PC-9 (cell line): ENCODE measurements around the gene SERPINA10. TPM values are rescaled to one million over a fixed set of nuclear protein-coding genes. Genes with fewer than 3 reads are reported as not detected.
A peak's percentile ranks its signal among the peaks of the same experiment; 100 is the strongest.

Experiments
- BruUV-seq: library from RNA; stranded (reverse); fragments of 400-500 nt; replicated peaks from 2 replicates; lab custom pipeline; 2021; lab: Mats Ljungman, UMichigan
- CTCF ChIA-PET: fragments of 300-600 bp; sonication (Branson Sonifier 250); formaldehyde crosslinking; loops from one replicate; lab custom pipeline; 2022; ENCODE audit warnings: antibody characterized with exemption; lab: Charles Lee
- POLR2A ChIA-PET: fragments of 300-600 bp; sonication (Branson Sonifier 250); formaldehyde crosslinking; loops from one replicate; lab custom pipeline; 2022; ENCODE audit warnings: antibody characterized with exemption; ENCODE audit not compliant: unreplicated experiment; lab: Charles Lee
- DNase-seq, 2 experiments: peaks; one replicate each; pipeline versions ENCODE4 v3.0.0 to v3.0.0-alpha.2; 2015 to 2022; ENCODE audit warnings: mixed read lengths in 1 of 2
- H2AFZ ChIP-seq: fragments of 200-600 bp; sonication (generic); 2 replicates; pipeline ENCODE4 v1.8.1; 2017; ENCODE audit warnings: antibody characterized with exemption
- H3F3A ChIP-seq: fragments of 200-600 bp; sonication (generic); 2 replicates; pipeline ENCODE4 v1.8.1; 2017; ENCODE audit warnings: antibody characterized with exemption, mild to moderate bottlenecking, low read depth; ENCODE audit not compliant: insufficient read depth
- H3K27ac ChIP-seq: fragments of 200-600 bp; sonication (generic); 2 replicates; pipeline ENCODE4 v1.6.1; 2016; ENCODE audit warnings: mixed run types
- H3K27me3 ChIP-seq: fragments of 200-600 bp; sonication (generic); 2 replicates; pipeline ENCODE4 v1.6.1; 2016; ENCODE audit warnings: low read depth, mixed run types; ENCODE audit not compliant: insufficient read depth
- H3K36me3 ChIP-seq: fragments of 200-600 bp; sonication (generic); 2 replicates; pipeline ENCODE4 v1.6.1; 2016; ENCODE audit warnings: low read depth, mixed run types
- H3K4me1 ChIP-seq: fragments of 200-600 bp; sonication (generic); replicated peaks from 2 replicates; pipeline ENCODE4 v1.6.1; 2016; ENCODE audit warnings: mixed run types; ENCODE audit not compliant: insufficient read depth
- H3K4me2 ChIP-seq: fragments of 200-600 bp; sonication (generic); 2 replicates; pipeline ENCODE4 v1.6.1; 2017; ENCODE audit warnings: mixed run types
- H3K4me3 ChIP-seq: fragments of 200-600 bp; sonication (generic); 2 replicates; pipeline ENCODE4 v1.6.1; 2016; ENCODE audit warnings: mixed run types
- H3K79me2 ChIP-seq: fragments of 200-600 bp; sonication (generic); 2 replicates; pipeline ENCODE4 v1.6.1; 2017; ENCODE audit warnings: low read depth, mixed run types
- H3K9me2 ChIP-seq: fragments of 200-600 bp; sonication (generic); 2 replicates; pipeline ENCODE4 v1.8.1; 2017; ENCODE audit warnings: mild to moderate bottlenecking; ENCODE audit not compliant: insufficient read depth
- H3K9me3 ChIP-seq: fragments of 200-600 bp; sonication (generic); 2 replicates; pipeline ENCODE4 v1.8.1; 2016; ENCODE audit warnings: low read depth; ENCODE audit not compliant: insufficient read depth
- H4K20me1 ChIP-seq: fragments of 200-600 bp; sonication (generic); 2 replicates; pipeline ENCODE4 v1.8.1; 2017; ENCODE audit not compliant: insufficient read depth
- EZH2 ChIP-seq: fragments of 200-600 bp; sonication (generic); IDR thresholded peaks from 2 replicates; pipeline ENCODE4 v1.8.0; 2017; ENCODE audit warnings: antibody characterized with exemption, low read depth
- intact Hi-C: fragments of 100-400 bp; cut with micrococcal nuclease; formaldehyde crosslinking; loops from one replicate; pipeline ENCODE4 v1.10.0; 2022; ENCODE audit not compliant: unreplicated experiment
- total RNA-seq: library from RNA; stranded (reverse); gene quantifications from 2 replicates; pipeline ENCODE4 v1.2.3, GENCODE V29; 2021
- TF ChIP-seq, protein P1 (sequence below): fragments of 200-600 bp; sonication (generic); conservative IDR thresholded peaks from 2 replicates; pipeline ENCODE4 v1.6.1; 2017; ENCODE audit warnings: mixed run types, antibody characterized with exemption, mild to moderate bottlenecking, moderate library complexity

Gene SERPINA10
- total RNA-seq, 1 experiment from 2014 or later: not detected

DNA sequence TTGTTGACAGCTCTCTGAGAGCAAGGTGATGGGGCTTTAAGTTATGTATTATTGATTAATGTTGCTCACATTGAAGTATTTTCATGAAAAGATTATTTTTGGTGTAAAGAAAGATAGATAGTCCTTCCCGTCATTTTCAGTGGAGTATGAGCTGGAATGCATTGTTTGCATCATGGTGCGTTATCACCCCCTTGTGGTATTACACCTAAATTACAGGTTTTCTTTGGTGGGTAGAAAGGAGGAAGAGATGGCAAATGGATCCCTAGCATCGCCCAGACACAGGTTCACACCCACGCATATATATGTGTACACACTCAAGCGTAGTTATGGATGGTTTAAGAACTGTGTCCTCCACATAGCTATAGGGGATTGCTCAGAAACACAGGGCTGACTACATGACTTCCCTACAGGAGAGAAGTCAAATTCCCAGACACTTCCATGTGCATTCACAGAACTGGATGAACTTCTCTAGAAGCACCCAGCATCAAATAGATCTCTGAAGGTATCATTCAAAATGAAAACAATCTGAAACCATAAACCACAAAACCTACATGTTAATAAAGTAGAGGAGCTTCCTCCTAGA, 14.4 kb upstream of the SERPINA10 start:
- H3K4me3 ChIP-seq: no peak overlapping the region
- H2AFZ ChIP-seq: no peak overlapping the region
- TF ChIP-seq, protein P1, sequence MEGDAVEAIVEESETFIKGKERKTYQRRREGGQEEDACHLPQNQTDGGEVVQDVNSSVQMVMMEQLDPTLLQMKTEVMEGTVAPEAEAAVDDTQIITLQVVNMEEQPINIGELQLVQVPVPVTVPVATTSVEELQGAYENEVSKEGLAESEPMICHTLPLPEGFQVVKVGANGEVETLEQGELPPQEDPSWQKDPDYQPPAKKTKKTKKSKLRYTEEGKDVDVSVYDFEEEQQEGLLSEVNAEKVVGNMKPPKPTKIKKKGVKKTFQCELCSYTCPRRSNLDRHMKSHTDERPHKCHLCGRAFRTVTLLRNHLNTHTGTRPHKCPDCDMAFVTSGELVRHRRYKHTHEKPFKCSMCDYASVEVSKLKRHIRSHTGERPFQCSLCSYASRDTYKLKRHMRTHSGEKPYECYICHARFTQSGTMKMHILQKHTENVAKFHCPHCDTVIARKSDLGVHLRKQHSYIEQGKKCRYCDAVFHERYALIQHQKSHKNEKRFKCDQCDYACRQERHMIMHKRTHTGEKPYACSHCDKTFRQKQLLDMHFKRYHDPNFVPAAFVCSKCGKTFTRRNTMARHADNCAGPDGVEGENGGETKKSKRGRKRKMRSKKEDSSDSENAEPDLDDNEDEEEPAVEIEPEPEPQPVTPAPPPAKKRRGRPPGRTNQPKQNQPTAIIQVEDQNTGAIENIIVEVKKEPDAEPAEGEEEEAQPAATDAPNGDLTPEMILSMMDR: peak; percentile 27; the same call in 1 of the 2 replicates
- TF ChIP-seq EZH2: no peak
- no peaks in the 10 kb centered on the region for H3F3A ChIP-seq
- no peaks in the 10 kb centered on the region for H3K4me1 ChIP-seq
- POLR2A ChIA-PET: no interaction called here
- H3K27me3 ChIP-seq: no peaks in the 10 kb centered on the region; the same call in 1 of the 2 replicates
- no peaks in the 10 kb centered on the region for H3K36me3 ChIP-seq
- H3K79me2 ChIP-seq: no peaks in the 10 kb centered on the region
- H4K20me1 ChIP-seq: no peaks in the 10 kb centered on the region
- no peak overlapping the region for H3K27ac ChIP-seq
- no peaks in the 10 kb centered on the region for H3K9me3 ChIP-seq
- CTCF ChIA-PET: no interaction called here
- no peaks in the 10 kb centered on the region for H3K9me2 ChIP-seq
- BruUV-seq: no TSS peak
- no peak overlapping the region for H3K4me2 ChIP-seq
- DNase-seq: no peak
- intact Hi-C loops: no loop called here

DNA sequence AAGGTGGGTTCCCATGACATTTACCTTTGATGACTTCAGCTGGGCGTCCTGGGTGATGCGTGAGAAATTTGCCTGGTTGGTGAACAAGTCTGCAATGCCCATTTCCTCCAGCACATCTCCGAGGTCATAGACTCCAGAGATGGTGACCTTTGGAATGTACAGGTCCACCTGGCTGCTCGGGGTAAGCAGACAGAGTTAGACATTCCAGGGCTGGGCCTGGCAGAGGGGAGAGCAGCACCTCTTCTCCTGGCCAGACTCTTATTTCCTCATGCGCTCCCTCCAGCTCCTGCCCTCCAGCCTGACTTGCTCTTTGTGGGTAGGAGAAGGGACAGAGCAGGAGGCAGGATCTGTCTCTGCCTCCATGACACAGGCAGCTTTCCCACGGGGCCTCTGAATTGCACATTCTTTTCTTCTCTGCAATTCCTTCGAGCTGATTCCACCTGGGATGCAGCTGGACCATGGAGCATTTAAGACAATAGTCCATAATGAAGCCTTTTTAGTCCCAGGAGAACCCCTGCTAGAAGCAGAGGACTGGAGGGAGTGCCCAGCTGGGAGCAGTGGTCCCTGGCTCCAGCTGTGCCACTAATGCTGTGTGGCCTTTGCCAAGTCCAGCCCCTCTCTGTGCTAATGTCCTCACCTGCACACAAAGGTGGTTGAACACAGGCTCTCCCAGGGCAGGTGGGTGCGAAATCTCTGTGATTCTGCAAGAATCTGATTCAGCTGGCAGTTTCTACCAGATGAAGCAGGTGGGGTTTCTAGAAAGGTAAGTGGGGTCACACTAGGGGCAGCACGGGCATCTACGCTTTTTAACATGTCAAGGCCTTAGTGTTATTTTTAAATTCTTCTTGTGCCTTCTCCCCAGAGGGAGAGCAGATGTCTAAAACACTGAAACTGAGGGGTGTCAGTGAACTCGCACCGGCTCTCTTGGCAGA, 13.2 kb upstream of the SERPINA10 start:
- Histone ChIP-seq H3K9me3 (no peaks in the 10 kb centered on the region), H3K36me3 (no peaks in the 10 kb centered on the region), H3K27ac (no peak overlapping the region), H3F3A (no peaks in the 10 kb centered on the region), H3K79me2 (no peaks in the 10 kb centered on the region), H3K27me3 (no peaks in the 10 kb centered on the region; the same call in 1 of the 2 replicates), H4K20me1 (no peaks in the 10 kb centered on the region), H3K4me2 (no peak overlapping the region), H2AFZ (no peak overlapping the region), H3K9me2 (no peaks in the 10 kb centered on the region), H3K4me3 (no peak overlapping the region), H3K4me1 (no peaks in the 10 kb centered on the region)
- ChIA-PET POLR2A (no interaction called here), CTCF (no interaction called here)
- intact Hi-C loops: no loop called here
- DNase-seq: no peak
- BruUV-seq: no TSS peak
- TF ChIP-seq EZH2: no peak
- TF ChIP-seq, protein P1: no peak

DNA sequence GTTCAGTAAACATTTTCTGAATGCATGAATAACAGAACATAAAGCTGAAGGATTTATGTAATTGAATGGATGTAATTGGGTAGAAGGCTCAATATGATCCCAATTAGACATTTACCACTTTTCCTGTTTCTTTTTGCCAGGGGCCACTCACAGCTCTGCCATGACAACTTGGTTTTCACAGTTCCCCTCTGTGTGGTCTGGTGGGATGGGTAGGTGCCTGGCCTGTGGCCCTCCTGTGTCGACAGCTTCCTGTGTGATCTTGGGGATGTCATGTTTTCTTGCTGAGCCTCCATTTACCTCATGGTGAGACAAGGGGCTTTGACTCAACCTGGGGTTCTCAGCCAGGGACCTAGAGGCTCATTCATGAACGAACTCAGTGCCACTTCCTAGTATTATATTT, 12.6 kb upstream of the SERPINA10 start:
- H3K9me2 ChIP-seq: no peaks in the 10 kb centered on the region
- POLR2A ChIA-PET: no interaction called here
- H3K36me3 ChIP-seq: no peaks in the 10 kb centered on the region
- H3K4me3 ChIP-seq: no peak overlapping the region
- no peaks in the 10 kb centered on the region for H4K20me1 ChIP-seq
- H3F3A ChIP-seq: no peaks in the 10 kb centered on the region
- H3K9me3 ChIP-seq: no peaks in the 10 kb centered on the region
- no peak overlapping the region for H2AFZ ChIP-seq
- H3K27ac ChIP-seq: no peak overlapping the region
- no peaks in the 10 kb centered on the region for H3K79me2 ChIP-seq
- no peak for DNase-seq
- intact Hi-C loops: no loop called here
- no TSS peak for BruUV-seq
- no peaks in the 10 kb centered on the region for H3K4me1 ChIP-seq
- H3K27me3 ChIP-seq: no peaks in the 10 kb centered on the region; the same call in 1 of the 2 replicates
- H3K4me2 ChIP-seq: no peak overlapping the region
- CTCF ChIA-PET: no interaction called here
- TF ChIP-seq, protein P1: no peak
- TF ChIP-seq EZH2: no peak
